HS-5 (cell line): ENCODE data around the gene NFATC3.

Experiments used
- DNase-seq: peaks from one replicate; pipeline ENCODE4 v3.0.0-alpha.2; 2012; ENCODE audit warnings: low read depth

The NFATC3 gene

DNA sequence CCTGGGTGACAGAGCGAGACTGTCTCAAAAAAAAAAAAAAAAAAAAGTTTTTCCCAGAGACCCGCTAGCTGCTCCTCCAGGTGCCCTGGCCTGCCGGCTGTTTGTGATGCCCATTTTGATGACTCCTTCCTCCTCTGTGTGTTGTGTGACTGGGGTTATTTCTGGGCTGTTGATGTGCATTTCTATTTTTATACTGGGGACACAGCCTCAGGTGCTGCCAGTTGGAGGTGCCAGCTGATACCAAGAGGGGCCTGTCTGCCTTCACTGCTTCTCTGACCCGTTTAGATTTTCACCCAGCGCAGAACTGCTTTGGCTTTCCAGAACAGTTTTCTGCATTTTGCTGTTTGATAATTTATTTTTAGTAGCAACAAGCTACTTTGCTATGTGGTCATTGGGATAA, 166.7 kb downstream of the NFATC3 start:
- no peak for DNase-seq

DNA sequence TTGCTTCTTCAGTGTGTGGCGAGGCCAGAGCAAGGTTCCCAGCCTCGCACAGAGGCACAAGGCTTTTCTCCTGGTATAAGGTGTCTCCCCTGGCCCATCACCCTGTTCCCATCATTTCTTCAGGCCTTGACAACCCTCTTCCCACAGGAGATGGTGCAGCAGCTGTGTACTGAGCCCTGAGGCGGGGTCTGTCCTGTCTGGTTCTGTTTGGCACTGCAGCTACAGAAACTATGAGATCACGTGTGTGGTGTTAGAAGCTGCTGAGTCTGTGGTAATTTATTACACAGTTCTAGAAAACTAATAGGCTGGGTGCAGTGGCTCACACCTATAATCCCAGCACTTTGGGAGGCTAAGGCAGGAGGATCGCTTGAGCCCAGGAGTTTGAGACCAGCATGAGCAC, 167.2 kb downstream of the NFATC3 start:
- DNase-seq, result no peak

DNA sequence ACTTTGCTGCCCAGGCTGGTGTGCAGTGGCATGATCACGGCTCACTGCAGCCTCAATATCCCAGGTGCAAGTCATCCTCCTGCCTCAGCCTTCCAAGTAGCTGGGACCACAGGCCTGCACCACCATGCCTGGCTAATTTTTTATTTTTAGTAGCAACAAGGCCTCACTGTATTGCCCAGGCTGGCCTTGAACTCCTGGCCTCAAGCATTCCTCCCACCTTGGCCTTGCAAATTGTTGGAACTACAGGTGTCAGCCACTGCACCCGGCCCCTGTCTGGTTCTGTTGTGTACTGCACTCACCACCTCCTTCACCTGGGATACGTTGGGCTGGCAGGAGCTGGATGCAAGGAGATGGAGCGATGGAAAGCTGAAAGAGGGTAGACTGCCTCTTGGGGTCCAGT, 168.6 kb downstream of the NFATC3 start:
- DNase-seq, result no peak

DNA sequence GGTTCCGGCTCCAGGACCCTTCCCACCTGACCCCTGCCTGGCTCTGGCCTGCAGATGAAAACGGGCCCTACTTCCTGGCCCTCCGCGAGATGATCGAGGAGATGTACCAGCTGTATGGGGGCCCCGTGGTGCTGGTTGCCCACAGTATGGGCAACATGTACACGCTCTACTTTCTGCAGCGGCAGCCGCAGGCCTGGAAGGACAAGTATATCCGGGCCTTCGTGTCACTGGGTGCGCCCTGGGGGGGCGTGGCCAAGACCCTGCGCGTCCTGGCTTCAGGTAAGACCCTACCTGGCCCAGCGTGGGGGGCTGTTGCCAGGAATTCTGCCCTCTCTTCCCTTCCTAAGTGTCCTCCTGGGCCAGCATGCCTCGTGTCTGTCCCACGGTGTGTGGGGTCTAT, 170.5 kb downstream of the NFATC3 start:
- no peak for DNase-seq

DNA sequence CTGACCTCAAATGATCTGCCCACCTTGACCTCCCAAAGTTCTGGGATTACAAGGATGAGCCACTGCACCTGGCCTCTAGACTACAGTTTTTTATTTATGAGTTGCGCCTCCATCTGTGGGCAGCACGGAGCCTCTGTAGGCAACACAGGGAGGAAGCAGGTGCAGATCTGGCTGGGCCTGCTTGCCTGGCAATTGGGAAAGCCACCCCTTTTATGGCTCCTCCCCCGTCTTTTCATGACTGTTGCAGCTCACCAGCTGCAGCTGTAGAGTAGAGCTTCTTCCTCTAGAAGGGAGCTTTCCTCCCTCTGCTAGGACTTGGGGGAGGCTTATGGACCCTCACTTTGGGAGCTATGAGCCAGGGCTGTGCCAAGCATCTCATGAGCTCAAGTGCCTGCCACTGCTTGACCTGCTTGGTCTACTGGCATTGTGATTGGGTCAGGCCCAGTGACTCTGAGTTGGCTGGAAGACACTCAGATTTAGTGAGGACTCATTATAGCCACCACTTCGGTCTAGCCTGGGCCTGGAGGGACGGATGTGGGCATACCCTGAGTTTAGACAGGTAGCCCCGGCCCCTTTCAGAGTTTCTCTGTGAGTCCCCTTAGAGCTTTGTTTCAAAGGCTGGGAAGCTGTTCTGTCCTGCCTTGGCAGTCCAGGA, 172.2 kb downstream of the NFATC3 start:
- DNase-seq, result no peak

DNA sequence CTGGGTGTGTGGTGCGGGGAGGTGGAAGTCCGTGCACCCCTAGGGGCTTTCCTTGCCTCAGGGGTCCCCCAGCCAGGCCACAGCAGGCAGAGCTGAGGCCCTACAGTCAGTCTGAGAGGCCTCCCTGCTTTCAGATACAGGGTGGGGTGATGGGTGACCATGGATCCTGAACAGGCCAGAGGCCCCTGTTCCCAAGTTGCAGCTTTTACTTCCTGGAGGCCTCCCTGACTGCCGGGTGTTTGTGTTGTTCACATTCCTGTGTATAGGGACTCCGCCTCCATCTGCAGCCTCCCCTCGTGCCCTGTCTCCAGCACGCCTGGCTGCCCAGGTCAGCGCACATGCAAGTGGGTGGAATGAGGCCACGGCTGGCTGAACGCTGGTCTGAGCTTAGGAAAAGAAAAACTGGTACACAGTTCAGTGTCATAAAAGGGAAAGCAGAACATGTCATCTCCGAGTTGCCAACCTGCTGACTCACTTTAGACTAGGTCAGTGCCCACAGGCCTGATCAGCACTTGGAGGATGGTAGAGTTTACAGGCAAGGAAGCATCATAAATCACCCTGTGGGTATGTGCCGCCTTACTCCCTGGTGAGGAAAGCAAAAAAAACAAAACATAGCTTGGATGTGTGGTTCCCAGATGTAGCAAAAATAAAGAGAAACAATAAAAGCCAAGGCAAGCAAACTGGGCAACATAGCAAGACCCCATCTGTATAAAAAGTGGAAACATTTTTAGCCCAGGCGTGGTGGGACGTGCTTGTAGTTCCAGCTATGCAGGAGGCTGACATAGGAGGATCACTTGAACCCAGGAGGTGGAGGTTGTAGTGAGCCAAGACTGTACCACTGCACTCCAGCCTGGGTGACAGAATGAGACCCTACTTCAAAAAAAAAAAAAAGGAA, 173.0 kb downstream of the NFATC3 start:
- no peak for DNase-seq

DNA sequence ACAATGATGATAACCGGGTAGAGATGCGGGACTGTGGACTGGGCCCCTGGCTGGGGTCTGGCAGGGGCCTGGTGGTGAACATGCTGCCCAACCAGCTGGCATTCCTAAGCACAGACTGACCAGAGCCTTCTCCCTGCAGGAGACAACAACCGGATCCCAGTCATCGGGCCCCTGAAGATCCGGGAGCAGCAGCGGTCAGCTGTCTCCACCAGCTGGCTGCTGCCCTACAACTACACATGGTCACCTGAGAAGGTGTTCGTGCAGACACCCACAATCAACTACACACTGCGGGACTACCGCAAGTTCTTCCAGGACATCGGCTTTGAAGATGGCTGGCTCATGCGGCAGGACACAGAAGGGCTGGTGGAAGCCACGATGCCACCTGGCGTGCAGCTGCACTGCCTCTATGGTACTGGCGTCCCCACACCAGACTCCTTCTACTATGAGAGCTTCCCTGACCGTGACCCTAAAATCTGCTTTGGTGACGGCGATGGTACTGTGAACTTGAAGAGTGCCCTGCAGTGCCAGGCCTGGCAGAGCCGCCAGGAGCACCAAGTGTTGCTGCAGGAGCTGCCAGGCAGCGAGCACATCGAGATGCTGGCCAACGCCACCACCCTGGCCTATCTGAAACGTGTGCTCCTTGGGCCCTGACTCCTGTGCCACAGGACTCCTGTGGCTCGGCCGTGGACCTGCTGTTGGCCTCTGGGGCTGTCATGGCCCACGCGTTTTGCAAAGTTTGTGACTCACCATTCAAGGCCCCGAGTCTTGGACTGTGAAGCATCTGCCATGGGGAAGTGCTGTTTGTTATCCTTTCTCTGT, 174.0 kb downstream of the NFATC3 start:
- DNase-seq, result no peak

DNA sequence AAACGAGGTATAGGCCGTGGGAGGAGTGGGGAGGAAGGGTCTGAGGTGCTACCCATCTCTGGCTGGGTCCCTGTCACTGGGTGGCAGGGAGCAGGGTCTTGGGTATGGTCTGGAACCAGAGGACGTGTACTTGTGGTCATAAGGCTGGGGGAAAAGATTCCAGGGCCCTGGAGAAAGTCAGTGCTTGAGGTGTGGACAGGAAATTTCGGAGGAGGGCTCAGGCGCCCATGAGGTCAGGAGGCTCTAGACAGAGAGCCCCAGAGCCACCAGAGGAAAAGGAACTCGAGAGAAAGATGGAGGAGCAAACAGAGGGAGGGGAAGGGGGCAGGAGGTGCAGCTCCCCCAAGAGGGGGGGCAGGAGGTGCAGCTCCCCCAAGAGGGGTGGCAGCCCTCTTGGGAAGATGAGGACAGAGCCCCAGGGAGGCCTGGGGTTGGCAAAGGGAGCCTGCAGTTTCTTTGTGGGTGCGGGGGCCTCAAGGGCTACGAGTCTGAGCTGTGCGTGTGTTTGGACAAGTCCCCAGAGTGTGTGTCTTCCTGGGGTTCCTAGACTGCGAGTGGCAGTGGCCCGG, 178.5 kb downstream of the NFATC3 start:
- DNase-seq, result no peak

DNA sequence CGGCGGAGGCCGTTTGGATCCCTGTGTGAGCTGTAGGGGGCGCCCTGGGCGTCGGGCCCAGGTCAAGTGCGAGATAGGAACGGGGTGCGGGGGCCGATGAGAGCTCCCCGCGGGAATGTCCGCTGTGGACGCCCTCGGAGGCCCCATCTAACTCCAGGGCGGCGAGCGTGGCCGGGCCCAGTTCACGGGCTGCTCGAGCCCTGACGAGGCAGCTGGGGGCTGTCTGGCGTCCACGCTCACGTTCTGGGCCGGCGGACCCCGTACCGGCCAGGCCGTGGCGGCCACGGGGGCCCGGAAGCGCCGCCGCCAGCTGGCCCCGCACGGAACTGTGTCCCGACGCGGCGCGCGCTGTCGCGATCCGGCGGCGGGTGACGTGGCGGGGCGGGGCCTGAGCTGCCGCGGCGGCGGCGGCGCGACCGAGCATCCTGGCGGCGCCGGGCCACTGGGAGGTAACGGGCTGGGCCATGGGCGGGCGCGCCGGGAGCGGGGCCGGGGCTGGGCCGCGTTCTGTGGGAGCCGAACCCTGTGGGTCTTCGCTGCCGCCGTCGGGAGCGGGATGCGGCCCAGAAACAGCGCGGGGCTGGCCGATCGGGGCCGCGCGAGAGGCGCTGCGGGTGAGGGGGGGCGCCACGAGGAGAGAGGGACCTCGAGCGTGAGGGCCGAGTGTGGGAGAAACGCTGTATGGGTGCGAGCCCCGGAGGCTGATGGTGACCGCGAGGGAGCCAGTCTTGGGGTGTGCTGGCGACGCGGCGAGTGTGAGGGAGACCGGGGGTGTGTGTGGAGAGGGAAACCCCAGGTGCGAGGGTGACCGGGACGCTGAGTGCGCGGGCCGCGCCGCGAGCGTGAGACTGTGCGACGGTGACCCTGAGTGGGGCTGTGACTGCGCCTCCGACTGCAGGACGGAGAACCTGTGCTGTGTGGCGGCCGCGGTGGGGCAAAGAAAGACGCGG, 179.2 kb downstream of the NFATC3 start, which contains the start of gene SLC7A6:
TSS of gene SLC7A6 (plus strand) at position 399 of the 950 bp plus-strand sequence. CDS start 10,201 bp downstream, outside the sequence.
- no peak for DNase-seq

DNA sequence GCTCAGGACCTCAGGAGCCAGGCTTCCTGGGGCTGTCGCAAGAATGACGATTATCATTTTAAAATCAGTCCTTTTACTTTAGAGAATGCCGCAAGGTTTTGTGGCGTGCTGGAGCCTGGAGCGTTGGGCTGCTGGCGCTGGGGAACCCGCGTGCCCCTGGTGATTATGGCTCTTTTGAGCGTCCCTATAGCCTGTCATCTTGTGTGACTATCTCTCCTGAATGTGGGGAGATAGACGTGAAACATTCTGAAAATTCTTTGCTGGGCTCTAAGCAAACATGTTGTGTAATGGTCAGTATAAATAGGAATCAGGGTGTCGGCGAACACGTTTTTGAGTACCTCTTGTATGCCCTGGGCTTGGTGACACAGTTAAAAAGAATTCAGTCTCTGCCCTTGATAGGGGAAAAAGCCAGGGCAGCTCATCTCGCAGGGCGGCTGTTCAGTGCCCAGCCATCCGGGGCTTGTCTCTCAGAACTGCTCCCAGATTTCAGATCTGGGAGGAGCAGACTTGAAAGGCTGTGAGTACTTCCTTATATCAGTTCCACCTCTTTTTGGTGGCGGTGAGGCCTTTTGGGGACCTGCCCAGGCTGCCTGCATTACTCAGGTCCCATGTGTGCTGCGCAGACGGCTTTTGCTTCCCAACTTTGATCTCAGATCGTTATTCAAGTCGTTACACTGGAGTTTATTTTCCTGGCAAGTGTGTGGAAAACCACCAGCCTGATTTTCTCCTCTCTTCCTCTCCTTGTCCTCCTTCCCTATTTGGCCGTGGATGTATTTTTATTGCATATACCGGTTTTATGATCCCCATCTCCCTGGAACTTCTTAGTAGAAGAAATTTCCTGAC, 180.1 kb downstream of the NFATC3 start:
- peak; percentile 83 for DNase-seq

DNA sequence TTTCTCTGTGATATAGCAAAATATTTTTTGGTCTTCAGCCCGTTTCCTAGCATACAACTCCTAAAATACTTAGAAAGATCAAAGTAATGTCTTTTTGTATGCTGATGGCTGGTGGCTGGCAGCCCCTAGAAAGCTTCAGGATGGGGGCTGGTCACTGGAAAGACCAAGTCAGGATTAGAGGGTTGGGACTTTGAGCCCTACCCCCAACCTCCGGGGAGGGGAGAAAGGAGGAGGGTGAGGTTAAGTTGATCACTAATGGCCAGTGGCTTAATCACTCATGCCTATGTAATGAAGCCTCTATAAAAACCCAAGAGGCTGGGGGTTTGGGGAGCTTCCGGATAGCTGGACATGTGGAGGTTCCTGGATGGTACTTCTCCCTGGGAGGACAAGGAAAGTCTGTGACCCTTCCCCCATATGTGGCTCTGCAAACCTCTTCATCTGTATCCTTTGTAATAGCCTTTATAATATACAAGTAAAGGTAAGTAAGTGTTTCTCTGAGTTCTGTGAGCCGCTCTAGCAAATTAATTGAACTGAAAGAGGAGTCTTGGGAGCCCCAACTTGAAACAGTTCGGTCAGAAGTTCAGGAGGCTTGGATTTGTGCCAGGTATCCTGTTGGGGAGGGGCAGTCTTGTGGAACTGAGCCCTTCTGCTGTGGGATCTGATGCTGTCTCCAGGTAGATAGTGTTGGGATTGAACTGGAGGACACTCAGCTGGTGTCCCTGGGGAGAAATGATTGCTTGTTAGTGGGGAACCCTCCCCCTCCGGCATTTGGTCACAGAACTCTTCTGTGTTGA, 182.6 kb downstream of the NFATC3 start:
- DNase-seq, result no peak

DNA sequence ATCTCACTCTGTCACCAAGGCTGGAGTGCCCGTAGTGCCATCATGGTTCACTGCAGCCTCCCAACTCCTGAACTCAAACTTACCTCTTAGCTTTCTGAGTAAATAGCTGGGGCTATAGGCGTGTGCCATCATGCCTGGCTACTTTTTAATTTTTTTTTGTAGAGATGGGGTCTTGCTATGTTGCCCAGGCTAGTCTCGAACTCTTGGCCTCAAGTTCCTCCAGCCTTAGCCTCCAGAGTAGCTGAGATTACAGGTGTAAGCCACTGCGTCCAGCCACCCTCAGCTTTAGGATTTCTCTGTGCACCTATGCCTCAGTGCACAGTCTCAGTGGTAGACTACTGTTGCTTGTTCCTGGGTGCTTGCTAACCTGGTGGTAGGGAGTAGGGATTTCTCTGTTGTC, 184.6 kb downstream of the NFATC3 start:
- DNase-seq, result no peak

DNA sequence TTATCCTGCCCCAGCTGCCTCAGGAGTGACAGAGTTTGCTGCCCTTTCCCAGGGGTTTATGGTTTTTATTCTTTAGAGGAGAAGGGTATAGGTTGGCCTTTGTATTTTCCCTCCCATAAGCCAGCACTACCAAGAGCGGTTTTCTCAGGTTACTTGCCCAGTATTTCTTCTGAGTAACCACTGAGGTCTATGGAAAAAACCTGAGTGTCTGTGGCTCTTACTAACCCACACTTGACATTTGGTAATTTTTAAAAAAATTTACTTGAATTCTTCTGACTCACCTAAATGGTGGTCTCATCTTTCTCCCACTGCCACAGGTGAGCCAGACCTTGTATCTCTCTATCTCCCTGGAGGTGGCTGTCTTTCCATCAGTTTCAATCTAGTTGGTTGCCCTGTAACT, 185.2 kb downstream of the NFATC3 start:
- DNase-seq, result no peak

DNA sequence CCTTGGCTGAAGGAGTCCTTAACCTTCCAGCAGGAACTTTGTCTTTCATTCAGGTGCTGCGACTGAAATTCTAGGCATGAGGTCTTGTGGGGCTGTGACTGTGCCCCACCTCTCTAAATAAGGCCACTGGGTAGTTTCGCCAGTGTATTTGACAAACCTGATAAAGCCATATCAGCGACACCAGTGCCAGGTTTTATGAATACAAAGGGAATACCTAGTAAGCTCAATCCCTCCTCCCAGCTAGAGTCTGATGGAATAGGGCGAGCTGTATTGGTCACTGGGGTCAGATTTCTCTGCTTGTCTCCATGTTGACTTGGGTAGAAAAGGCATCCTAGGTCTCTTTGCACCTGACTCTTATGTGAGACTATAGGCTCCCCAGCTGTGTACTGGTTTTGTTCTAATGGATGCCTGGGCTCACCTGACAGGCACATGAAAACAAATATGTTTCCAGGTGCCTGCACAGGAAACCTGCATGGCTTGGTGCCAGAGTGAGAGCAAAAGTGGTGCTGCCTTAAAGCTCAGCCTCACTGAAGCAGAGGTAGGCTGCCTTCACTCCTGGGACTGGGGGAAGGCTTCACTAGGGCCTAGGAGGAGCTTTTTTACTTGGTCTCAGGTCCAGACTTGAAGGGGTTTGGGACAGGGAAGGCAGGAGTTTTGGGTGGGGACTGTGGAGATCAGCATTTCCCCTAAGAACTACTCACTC, 187.5 kb downstream of the NFATC3 start:
- no peak for DNase-seq

DNA sequence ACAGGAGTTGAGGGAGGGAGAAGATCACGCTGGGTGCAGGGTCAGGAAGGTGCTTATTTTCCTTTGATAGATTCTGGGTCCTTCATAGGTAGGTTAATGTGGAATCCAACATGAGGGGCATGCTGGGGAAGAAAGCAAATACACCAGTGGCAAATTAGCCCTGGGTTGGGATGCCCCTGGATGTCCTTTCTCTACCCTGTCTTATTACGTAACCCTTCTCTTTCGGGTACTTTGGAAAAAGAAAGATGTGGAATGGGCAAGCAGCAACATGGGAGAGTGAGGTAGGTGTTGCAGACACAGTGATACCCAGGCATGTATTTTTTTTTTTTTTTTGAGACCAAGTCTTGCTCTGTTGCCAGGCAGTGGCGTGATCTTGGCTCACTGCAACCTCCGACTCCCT, 188.3 kb downstream of the NFATC3 start:
- DNase-seq, result no peak

DNA sequence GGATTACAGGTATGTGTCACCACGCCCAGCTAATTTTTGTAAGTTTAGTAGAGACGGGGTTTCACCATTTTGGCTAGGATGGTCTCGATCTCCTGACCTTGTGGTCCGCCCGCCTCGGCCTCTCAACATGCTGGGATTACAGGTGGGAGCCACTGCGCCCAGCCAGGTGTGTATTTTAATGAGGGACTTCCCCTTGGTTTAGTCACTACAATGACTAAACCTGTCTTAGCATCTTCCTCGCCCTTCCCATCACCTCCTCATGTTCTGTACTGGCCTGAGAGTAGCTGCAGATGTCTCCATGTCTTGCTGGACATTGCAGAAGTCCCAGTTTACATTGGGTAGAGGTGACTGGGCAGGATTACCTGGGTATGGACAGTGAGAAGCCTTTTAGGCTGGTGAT, 188.7 kb downstream of the NFATC3 start:
- no peak for DNase-seq

DNA sequence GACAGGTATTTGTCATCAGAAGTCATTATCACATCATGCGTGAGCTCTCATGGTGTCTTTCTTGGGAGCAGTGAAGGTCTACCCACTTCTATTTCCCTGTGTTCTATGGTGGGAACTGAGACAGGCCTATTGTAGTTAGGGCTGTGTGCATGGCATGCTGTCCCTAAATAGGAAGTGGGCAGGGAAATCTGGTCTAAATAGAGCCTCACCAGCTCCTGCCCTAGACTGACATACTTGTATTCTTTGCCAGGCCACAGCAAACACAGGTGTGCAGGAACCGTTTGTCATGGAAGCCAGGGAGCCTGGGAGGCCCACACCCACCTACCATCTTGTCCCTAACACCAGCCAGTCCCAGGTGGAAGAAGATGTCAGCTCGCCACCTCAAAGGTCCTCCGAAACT, 189.3 kb downstream of the NFATC3 start:
- no peak for DNase-seq

DNA sequence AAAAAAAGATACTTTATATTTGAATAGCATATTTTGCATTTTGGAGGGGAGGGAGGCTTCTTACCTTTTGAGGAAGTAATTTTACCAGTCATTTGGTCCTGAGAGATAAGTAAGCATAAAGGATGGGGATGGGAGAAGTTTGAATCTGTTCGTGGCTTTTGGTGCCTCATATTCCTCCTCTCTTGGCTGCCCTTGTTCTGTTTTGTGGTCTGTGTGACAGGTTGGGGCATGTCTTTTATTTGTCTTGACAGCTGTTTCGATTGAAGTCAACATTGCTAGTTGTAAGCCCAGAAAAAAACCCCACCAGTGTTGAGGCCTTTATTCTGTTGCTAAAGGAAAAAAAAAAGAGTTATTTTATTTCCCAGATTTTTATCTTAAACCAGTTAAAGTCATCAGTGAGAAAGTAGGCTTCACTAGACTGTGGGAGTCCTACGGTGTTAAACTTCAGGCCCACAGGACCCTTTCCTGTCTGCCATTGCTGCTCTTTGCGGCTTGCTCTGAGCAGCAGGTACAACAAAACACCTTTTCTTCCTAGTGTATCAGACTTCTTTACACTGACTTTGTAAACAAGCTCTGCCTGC, 190.5 kb downstream of the NFATC3 start:
- no peak for DNase-seq
